Activated T-helper 1 cell treated with anti-CD3 and anti-CD28 coated beads, Interleukin-12 subunit alpha, Interleukin-12 subunit beta, Interleukin-2, Interleukin-4 antibody, amounts not matched to agents 30 ng/mL and 10 ng/mL and 1 ng/mL, durations not matched to agents 14 hours and 24 hours and 36 hours (primary cell): Measurements from ENCODE around the gene SIN3B. TPM values are rescaled to one million over a fixed set of nuclear protein-coding genes. Genes with fewer than 3 reads are reported as not detected.
"Not testable (repeated sequence)": the region's sequence is repeated elsewhere in the genome, so short reads cannot be mapped to it uniquely, and the experiment has no call there.

Experiments used
- DNase-seq: peaks from one replicate; pipeline ENCODE4 v3.0.0; 2021; ENCODE audit warnings: low spot score
- H3K27ac Mint-ChIP-seq: one replicate; pipeline ENCODE4 v1.8.0; 2021; ENCODE audit warnings: mild to moderate bottlenecking, mixed read lengths
- H3K27me3 Mint-ChIP-seq: one replicate; pipeline ENCODE4 v1.8.0; 2022; ENCODE audit warnings: mild to moderate bottlenecking, moderate library complexity, mixed read lengths; ENCODE audit not compliant: insufficient read depth
- H3K36me3 Mint-ChIP-seq: one replicate; pipeline ENCODE4 v1.8.0; 2021; ENCODE audit warnings: low read depth, mixed read lengths
- H3K4me1 Mint-ChIP-seq: one replicate; pipeline ENCODE4 v1.8.0; 2021; ENCODE audit warnings: low read depth, mixed read lengths
- H3K4me3 Mint-ChIP-seq: one replicate; pipeline ENCODE4 v1.8.0; 2021; ENCODE audit warnings: mild to moderate bottlenecking, moderate library complexity, mixed read lengths
- H3K9me3 Mint-ChIP-seq: one replicate; pipeline ENCODE4 v1.8.0; 2021; ENCODE audit warnings: mixed read lengths
- intact Hi-C: fragments of 100-400 bp; cut with micrococcal nuclease; formaldehyde crosslinking; loops from one replicate; pipeline ENCODE4 v1.15.1; 2024
- total RNA-seq: library from RNA; stranded (reverse); gene quantifications from 2 replicates; pipeline ENCODE4 v1.2.3, GENCODE V29; 2022

The SIN3B gene
- total RNA-seq, 1 donor from 2014 or later, result 45.1 TPM

- peaks cover 7% of the 10 kb centered on the region for H3K36me3 Mint-ChIP-seq
- no peak for DNase-seq
- H3K4me3 Mint-ChIP-seq, result no peak overlapping the region
Observed at GRCh38 chr19:16861011-16861410, 31.8 kb downstream of the SIN3B start.

GRCh38 chr19:16861834-16862233 lies 32.6 kb downstream of the SIN3B start:
- peaks cover 6% of the 10 kb centered on the region for H3K4me1 Mint-ChIP-seq
- intact Hi-C loops, result no loop called here
- no peak overlapping the region for H3K27ac Mint-ChIP-seq
- no peaks in the 10 kb centered on the region for H3K27me3 Mint-ChIP-seq
- no peak overlapping the region for H3K4me3 Mint-ChIP-seq
- DNase-seq, result no peak
- no peaks in the 10 kb centered on the region for H3K9me3 Mint-ChIP-seq
- H3K36me3 Mint-ChIP-seq, result peaks cover 9% of the 10 kb centered on the region

More at GRCh38 chr19:16861011-16861410, 31.8 kb downstream of the SIN3B start:
- H3K4me1 Mint-ChIP-seq, result peaks cover 6% of the 10 kb centered on the region
- no peaks in the 10 kb centered on the region for H3K27me3 Mint-ChIP-seq
- intact Hi-C loops, result no loop called here
- no peak overlapping the region for H3K27ac Mint-ChIP-seq
- H3K9me3 Mint-ChIP-seq, result no peaks in the 10 kb centered on the region

GRCh38 chr19:16862826-16863415 lies 33.7 kb downstream of the SIN3B start:
- H3K27ac Mint-ChIP-seq, result no peak overlapping the region
- H3K9me3 Mint-ChIP-seq, result no peaks in the 10 kb centered on the region
- intact Hi-C loops, result no loop called here
- no peak for DNase-seq
- no peaks in the 10 kb centered on the region for H3K27me3 Mint-ChIP-seq
- H3K4me3 Mint-ChIP-seq, result no peak overlapping the region
- H3K4me1 Mint-ChIP-seq, result peaks cover 6% of the 10 kb centered on the region
- peaks cover 11% of the 10 kb centered on the region for H3K36me3 Mint-ChIP-seq

GRCh38 chr19:16867211-16867610 lies 38.0 kb downstream of the SIN3B start:
- DNase-seq, result no peak
- H3K36me3 Mint-ChIP-seq, result peaks cover 9% of the 10 kb centered on the region
- intact Hi-C loops, result no loop called here
- no peaks in the 10 kb centered on the region for H3K27me3 Mint-ChIP-seq
- H3K9me3 Mint-ChIP-seq, result no peaks in the 10 kb centered on the region
- no peak overlapping the region for H3K4me3 Mint-ChIP-seq
- H3K27ac Mint-ChIP-seq, result no peak overlapping the region
- H3K4me1 Mint-ChIP-seq, result peaks cover 6% of the 10 kb centered on the region

- Mint-ChIP-seq H3K27ac (no peak overlapping the region), H3K27me3 (no peaks in the 10 kb centered on the region), H3K36me3 (peaks cover 11% of the 10 kb centered on the region), H3K4me3 (no peak overlapping the region), H3K9me3 (no peaks in the 10 kb centered on the region), H3K4me1 (no peaks in the 10 kb centered on the region)
- intact Hi-C loops, result no loop called here
- no peak for DNase-seq
Observed at GRCh38 chr19:16868423-16869130, 39.4 kb downstream of the SIN3B start.

- Mint-ChIP-seq H3K9me3 (peaks cover under 1% of the 10 kb centered on the region), H3K4me1 (peaks cover 4% of the 10 kb centered on the region), H3K27ac (no peak overlapping the region), H3K4me3 (no peak overlapping the region), H3K27me3 (no peaks in the 10 kb centered on the region), H3K36me3 (peaks cover 18% of the 10 kb centered on the region)
- intact Hi-C loops, result no loop called here
- DNase-seq, result no peak
Observed at GRCh38 chr19:16869331-16869972, 40.3 kb downstream of the SIN3B start.

- intact Hi-C loops, result no loop called here
- H3K27me3 Mint-ChIP-seq, result no peaks in the 10 kb centered on the region
- H3K4me1 Mint-ChIP-seq, result peaks cover 10% of the 10 kb centered on the region
- H3K27ac Mint-ChIP-seq, result no peak overlapping the region
- peaks cover 4% of the 10 kb centered on the region for H3K9me3 Mint-ChIP-seq
- peaks cover 22% of the 10 kb centered on the region for H3K36me3 Mint-ChIP-seq
- no peak overlapping the region for H3K4me3 Mint-ChIP-seq
- DNase-seq, result no peak
Observed at GRCh38 chr19:16871871-16872270, 42.7 kb downstream of the SIN3B start.

- H3K27me3 Mint-ChIP-seq, result no peaks in the 10 kb centered on the region
- H3K36me3 Mint-ChIP-seq, result peaks cover 24% of the 10 kb centered on the region
- H3K4me1 Mint-ChIP-seq, result peaks cover 10% of the 10 kb centered on the region
- peaks cover 4% of the 10 kb centered on the region for H3K9me3 Mint-ChIP-seq
- H3K27ac Mint-ChIP-seq, result no peak overlapping the region
- no peak for DNase-seq
- intact Hi-C loops, result no loop called here
- H3K4me3 Mint-ChIP-seq, result no peak overlapping the region
Observed at GRCh38 chr19:16872728-16873127, 43.5 kb downstream of the SIN3B start.

GRCh38 chr19:16873594-16873993 lies 44.4 kb downstream of the SIN3B start:
- Mint-ChIP-seq H3K4me1 (peaks cover 10% of the 10 kb centered on the region), H3K9me3 (peaks cover 4% of the 10 kb centered on the region), H3K36me3 (peaks cover 21% of the 10 kb centered on the region), H3K27ac (no peak overlapping the region), H3K27me3 (no peaks in the 10 kb centered on the region), H3K4me3 (no peak overlapping the region)
- DNase-seq, result no peak
- intact Hi-C loops, result no loop called here

GRCh38 chr19:16874250-16874977 lies 45.2 kb downstream of the SIN3B start:
- Mint-ChIP-seq H3K36me3 (peaks cover 21% of the 10 kb centered on the region), H3K4me3 (no peak overlapping the region), H3K4me1 (peaks cover 10% of the 10 kb centered on the region), H3K27me3 (no peaks in the 10 kb centered on the region), H3K9me3 (peaks cover 4% of the 10 kb centered on the region), H3K27ac (peak overlapping the region; percentile 70)
- no peak for DNase-seq
- intact Hi-C loops, result no loop called here

GRCh38 chr19:16874978-16875299 lies 45.7 kb downstream of the SIN3B start:
- DNase-seq, H3K4me3 Mint-ChIP-seq, H3K4me1 Mint-ChIP-seq, intact Hi-C loops, H3K9me3 Mint-ChIP-seq, H3K27me3 Mint-ChIP-seq: not testable (repeated sequence)
- Mint-ChIP-seq H3K27ac (peak overlapping the region; percentile 70), H3K36me3 (peaks cover 21% of the 10 kb centered on the region)

GRCh38 chr19:16875584-16876555 lies 46.7 kb downstream of the SIN3B start:
- peaks cover 10% of the 10 kb centered on the region for H3K4me1 Mint-ChIP-seq
- no peaks in the 10 kb centered on the region for H3K27me3 Mint-ChIP-seq
- no peak for DNase-seq
- peaks cover 11% of the 10 kb centered on the region for H3K9me3 Mint-ChIP-seq
- intact Hi-C loops, result no loop called here
- H3K36me3 Mint-ChIP-seq, result peaks cover 29% of the 10 kb centered on the region
- H3K4me3 Mint-ChIP-seq, result no peak overlapping the region
- peak overlapping the region; percentile 23 for H3K27ac Mint-ChIP-seq
